Brain microvascular endothelial cell (primary cell): Measurements from ENCODE around the gene ACVR1C.

Experiments
- DNase-seq: peaks from one replicate; pipeline ENCODE4 v3.0.0-alpha.2; 2020
- H3K27ac ChIP-seq: fragments of 250-450 bp; sonication (Bioruptor Pico); 2 replicates; pipeline ENCODE4 v1.5.1; 2020; ENCODE audit warnings: mild to moderate bottlenecking, moderate library complexity
- H3K27me3 ChIP-seq: fragments of 250-450 bp; sonication (Bioruptor Pico); replicated peaks from 2 replicates; pipeline ENCODE4 v1.5.1; 2020; ENCODE audit warnings: mild to moderate bottlenecking
- H3K36me3 ChIP-seq: fragments of 250-450 bp; sonication (Bioruptor Pico); replicated peaks from 2 replicates; pipeline ENCODE4 v1.5.1; 2020; ENCODE audit warnings: mild to moderate bottlenecking
- H3K4me3 ChIP-seq: 2 replicates; pipeline ENCODE4 v1.5.1; 2011; ENCODE audit warnings: low read depth, mild to moderate bottlenecking, control low read depth, low read length, moderate library complexity
- in situ Hi-C: cut with HindIII; loops from 2 replicates; pipeline ENCODE4 v1.10.0; 2017; ENCODE audit warnings: low sequenced_read_pairs, low pct_ligation_motif_present
- TF ChIP-seq, protein P1 (sequence below): IDR thresholded peaks from 2 replicates; pipeline ENCODE4 v1.5.1; 2011; ENCODE audit warnings: low read depth, mild to moderate bottlenecking, moderate library complexity, low read length, control low read depth, inconsistent platforms; ENCODE audit errors: missing control alignments

The ACVR1C gene

DNA sequence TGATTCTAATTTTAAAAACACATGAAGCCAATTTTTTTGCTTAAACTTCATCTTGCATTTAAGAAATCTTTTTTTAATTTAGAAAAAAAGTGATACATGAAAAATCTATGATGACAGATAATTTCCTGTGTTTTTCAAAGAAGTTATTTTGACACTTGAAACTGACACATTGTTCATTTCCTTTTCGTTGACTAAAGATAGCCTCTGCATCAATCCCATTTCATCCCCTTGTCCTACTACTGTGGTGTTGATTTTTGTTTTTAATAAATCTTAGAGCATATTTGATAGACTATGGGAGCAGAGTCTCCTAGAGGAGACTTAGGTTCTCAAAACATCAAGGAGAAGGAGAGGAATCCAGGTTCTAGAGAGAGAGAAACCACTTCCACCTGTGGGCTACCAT lies 70.9 kb downstream of the ACVR1C start:
- no peak for DNase-seq
- no peaks in the 10 kb centered on the region for H3K36me3 ChIP-seq
- H3K27ac ChIP-seq = no peak overlapping the region
- TF ChIP-seq, protein P1, sequence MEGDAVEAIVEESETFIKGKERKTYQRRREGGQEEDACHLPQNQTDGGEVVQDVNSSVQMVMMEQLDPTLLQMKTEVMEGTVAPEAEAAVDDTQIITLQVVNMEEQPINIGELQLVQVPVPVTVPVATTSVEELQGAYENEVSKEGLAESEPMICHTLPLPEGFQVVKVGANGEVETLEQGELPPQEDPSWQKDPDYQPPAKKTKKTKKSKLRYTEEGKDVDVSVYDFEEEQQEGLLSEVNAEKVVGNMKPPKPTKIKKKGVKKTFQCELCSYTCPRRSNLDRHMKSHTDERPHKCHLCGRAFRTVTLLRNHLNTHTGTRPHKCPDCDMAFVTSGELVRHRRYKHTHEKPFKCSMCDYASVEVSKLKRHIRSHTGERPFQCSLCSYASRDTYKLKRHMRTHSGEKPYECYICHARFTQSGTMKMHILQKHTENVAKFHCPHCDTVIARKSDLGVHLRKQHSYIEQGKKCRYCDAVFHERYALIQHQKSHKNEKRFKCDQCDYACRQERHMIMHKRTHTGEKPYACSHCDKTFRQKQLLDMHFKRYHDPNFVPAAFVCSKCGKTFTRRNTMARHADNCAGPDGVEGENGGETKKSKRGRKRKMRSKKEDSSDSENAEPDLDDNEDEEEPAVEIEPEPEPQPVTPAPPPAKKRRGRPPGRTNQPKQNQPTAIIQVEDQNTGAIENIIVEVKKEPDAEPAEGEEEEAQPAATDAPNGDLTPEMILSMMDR = no peak
- in situ Hi-C loops = no loop called here
- H3K4me3 ChIP-seq = no peak overlapping the region
- no peaks in the 10 kb centered on the region for H3K27me3 ChIP-seq

DNA sequence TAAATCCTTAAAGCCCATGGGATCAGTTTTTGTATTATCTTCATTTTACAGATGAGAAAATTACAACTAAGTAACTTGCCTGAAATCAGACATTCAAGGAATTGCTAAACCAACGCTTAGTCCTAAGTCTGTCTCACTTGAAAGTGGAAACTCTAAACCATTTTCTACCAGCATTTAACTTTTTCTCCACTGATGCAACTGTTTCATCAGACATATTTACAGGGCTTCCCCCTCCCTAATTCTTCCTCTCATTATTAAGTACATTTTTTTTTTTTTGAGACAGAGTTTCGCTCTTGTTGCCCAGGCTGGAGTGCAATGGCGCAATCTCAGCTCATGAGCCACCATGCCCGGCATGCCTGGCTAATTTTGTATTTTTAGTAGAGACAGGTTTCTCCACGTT lies 88.6 kb downstream of the ACVR1C start:
- no peak for DNase-seq
- in situ Hi-C loops = no loop called here

DNA sequence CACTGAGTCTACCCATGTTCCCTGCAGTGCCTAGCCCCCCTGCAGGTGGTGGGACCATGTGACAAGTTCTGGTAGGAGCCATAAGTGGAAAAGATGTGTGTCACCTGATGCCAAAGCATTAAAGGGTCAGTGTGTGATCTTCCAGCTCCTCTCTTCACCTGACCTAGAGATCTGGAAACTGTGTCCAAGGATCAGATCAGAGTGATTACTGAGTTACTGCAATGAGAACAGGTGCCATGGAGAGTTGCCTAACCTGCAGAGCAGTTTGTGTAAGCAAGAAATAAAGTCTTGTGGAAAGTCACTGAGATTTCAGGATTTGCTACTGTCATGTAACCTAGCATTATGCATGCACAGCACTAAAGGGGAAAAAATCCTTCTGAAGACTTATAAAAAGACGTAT lies 90.6 kb downstream of the ACVR1C start:
- in situ Hi-C loops = no loop called here
- TF ChIP-seq, protein P1 = no peak
- H3K27ac ChIP-seq = no peak overlapping the region
- no peak overlapping the region for H3K4me3 ChIP-seq
- no peak for DNase-seq
- no peaks in the 10 kb centered on the region for H3K36me3 ChIP-seq
- no peaks in the 10 kb centered on the region for H3K27me3 ChIP-seq

More for the DNA sequence above, 88.6 kb downstream of the ACVR1C start:
- TF ChIP-seq, protein P1 = no peak
- H3K36me3 ChIP-seq = no peaks in the 10 kb centered on the region
- no peaks in the 10 kb centered on the region for H3K27me3 ChIP-seq
- no peak overlapping the region for H3K4me3 ChIP-seq
- no peak overlapping the region for H3K27ac ChIP-seq

DNA sequence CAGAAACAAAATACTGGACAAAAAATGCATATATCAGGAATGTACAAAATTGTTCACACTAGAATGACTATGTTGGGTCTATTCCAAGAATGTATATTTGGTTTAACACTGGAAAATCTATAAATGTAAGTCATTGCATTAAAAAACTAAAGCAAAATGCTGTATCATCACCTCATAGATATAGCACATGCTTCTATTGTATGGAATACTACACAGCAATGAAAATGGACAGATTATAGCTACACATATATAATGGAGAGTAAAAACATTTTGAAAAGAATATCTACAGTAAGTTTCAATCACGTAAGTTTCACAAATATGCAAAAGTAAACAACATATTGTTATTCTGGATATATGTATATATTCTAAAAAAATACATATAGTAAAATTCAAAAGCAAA lies 91.8 kb downstream of the ACVR1C start:
- in situ Hi-C loops = no loop called here
- Histone ChIP-seq H3K4me3 (no peak overlapping the region), H3K27ac (no peak overlapping the region), H3K36me3 (no peaks in the 10 kb centered on the region), H3K27me3 (no peaks in the 10 kb centered on the region)
- no peak for DNase-seq
- TF ChIP-seq, protein P1 = no peak

DNA sequence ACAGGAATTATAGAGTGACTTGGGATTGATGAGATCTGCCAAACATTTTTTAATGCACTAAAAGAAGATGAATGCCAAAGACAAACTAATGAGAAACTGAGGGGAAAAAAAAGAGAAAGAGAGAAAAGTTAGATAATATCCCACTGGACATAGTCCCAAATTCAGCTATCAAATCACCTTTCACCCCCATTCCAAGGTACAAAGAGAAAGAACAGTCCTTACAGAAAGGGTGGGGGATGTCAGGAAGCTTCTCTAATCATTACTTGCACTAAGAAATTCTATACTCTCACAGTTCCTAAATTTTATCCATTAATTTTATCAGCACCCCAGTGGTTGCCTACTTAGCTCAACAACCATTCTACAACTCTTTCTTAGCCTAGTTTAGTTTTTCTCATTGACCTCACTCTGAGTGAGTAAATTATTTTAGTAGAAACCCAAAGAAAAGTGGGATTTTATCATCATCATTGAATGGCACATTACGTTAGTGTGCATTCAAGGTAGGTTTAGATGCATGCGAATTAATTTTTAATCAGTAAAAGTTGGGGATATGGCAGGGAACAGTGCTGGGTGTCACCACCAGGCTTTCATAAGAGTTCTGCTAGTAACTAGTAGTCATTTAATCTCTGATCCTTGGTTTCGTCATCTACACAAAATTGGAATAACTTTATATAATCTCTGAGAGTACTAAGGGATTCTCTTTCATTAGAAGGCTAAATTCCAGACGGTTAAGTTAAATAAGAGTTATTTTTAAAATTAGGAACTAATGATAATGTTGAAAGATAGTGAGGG lies 99.5 kb downstream of the ACVR1C start:
- Histone ChIP-seq H3K4me3 (no peak overlapping the region), H3K27ac (no peak overlapping the region), H3K36me3 (no peaks in the 10 kb centered on the region), H3K27me3 (no peaks in the 10 kb centered on the region)
- in situ Hi-C loops = no loop called here
- TF ChIP-seq, protein P1 = no peak
- no peak for DNase-seq

DNA sequence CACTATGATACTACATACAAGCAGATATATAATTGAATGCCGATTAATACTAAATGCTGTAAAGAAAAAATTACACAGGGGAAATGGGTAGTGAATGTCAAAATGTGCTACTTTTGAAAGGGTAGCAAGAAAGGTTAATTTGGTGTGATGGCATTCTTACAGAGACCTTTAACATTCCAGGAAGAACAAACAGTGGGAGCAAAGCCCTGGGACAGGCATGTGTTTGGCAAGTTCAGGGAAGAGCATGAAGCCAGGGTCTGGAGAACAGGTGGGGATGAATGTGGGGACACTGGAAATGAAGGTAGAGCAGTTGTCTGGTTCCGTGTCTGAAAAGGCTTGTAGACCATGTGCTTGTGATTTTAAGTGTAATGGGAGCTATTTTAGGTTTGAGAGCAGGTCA lies 102.6 kb downstream of the ACVR1C start:
- Histone ChIP-seq H3K4me3 (no peak overlapping the region), H3K27me3 (no peaks in the 10 kb centered on the region), H3K27ac (no peak overlapping the region), H3K36me3 (no peaks in the 10 kb centered on the region)
- DNase-seq = no peak
- in situ Hi-C loops = no loop called here
- TF ChIP-seq, protein P1 = no peak
